Kidney epithelial cell (primary cell): ENCODE results near the gene PKLR. TPM values are rescaled to one million over a fixed set of nuclear protein-coding genes. Genes with fewer than 3 reads are reported as not detected.

ENCODE experiments used
- DNase-seq: peaks from one replicate; pipeline ENCODE4 v3.0.0-alpha.2; 2010; ENCODE audit warnings: low read depth
- H3K27me3 ChIP-seq: 2 replicates; pipeline ENCODE4 v1.6.0; 2011; ENCODE audit warnings: low read length; ENCODE audit not compliant: control insufficient read depth, insufficient read depth
- H3K36me3 ChIP-seq: 2 replicates; pipeline ENCODE4 v1.5.1; 2011; ENCODE audit warnings: low read length; ENCODE audit not compliant: control insufficient read depth, insufficient read depth
- H3K4me3 ChIP-seq: 2 replicates; pipeline ENCODE4 v1.5.1; 2011; ENCODE audit warnings: low read depth, mild to moderate bottlenecking, control low read depth, low read length
- total RNA-seq: library from RNA; depleted of rRNA; stranded (reverse); fragments of >200 nt; gene quantifications from 2 replicates; pipeline ENCODE4 v1.2.3, GENCODE V29; 2015
- TF ChIP-seq, protein P1 (sequence below): IDR thresholded peaks from 2 replicates; pipeline ENCODE4 v1.5.1; 2011; ENCODE audit warnings: mild to moderate bottlenecking, moderate library complexity, low read length, control low read depth, inconsistent platforms; ENCODE audit not compliant: insufficient read depth, poor library complexity, severe bottlenecking

Gene PKLR
- total RNA-seq, 1 donor from 2014 or later, result not detected

DNA sequence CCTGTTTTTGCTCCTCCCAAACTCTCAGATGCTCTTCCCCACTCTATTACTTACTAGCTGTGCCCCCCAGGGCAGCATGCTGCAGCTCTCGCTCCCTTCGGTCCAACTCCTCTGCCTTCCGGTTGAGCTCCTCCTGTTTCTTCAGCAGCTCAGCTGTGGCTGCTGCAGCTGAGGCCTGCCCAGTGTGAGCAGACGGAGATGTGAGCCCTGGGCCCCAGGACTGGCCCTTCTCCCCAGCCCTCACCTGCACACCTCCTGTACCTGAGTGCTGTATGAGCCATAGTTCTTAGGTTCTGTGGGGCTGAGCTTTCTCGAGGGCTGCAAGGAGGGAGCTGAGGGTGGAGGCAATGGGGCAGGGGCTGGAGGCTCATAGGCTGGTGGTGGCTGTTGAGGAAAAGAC lies 41.0 kb downstream of the PKLR start:
- no peak for DNase-seq
- H3K27me3 ChIP-seq, result no peaks in the 10 kb centered on the region
- no peak overlapping the region for H3K4me3 ChIP-seq
- TF ChIP-seq, protein P1, sequence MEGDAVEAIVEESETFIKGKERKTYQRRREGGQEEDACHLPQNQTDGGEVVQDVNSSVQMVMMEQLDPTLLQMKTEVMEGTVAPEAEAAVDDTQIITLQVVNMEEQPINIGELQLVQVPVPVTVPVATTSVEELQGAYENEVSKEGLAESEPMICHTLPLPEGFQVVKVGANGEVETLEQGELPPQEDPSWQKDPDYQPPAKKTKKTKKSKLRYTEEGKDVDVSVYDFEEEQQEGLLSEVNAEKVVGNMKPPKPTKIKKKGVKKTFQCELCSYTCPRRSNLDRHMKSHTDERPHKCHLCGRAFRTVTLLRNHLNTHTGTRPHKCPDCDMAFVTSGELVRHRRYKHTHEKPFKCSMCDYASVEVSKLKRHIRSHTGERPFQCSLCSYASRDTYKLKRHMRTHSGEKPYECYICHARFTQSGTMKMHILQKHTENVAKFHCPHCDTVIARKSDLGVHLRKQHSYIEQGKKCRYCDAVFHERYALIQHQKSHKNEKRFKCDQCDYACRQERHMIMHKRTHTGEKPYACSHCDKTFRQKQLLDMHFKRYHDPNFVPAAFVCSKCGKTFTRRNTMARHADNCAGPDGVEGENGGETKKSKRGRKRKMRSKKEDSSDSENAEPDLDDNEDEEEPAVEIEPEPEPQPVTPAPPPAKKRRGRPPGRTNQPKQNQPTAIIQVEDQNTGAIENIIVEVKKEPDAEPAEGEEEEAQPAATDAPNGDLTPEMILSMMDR, result no peak
- H3K36me3 ChIP-seq, result no peaks in the 10 kb centered on the region

DNA sequence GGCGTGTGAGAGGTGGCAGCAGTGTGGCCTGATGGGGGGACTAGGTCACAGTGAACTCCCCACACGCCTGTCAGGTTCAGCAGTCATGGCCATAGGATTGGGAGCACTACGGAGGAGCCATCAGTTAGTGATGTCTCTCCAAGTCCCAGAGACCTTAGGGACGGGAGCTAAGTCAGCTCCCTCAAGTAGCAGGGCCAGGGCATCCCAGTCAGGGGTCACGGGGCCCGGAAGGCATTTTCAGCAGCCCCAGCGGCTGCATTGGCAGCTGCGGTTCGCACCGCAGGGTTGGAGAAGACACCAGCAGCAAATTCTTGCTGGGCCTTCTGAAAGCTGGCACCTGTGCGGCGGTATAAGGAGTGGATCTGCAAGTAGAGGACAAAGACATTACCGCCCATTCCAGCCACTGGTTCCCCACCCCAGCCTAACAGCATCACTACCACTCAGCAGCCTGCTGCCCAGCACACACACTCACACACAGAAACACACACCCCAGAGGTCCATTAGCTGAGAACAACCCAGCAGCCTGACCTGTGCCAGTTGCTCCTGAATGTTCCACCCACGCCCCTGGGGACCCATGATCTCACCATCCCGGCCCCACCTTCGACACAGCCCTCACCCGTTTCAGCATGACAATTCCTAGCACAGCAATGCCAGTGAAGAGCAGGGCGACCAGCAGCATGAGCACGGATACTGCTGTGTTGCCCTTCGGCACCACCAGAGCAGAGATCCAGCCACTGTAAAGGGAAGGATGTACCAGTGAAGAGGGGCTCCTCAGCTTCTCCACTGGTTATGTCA lies 45.0 kb downstream of the PKLR start:
- Histone ChIP-seq H3K36me3 (no peaks in the 10 kb centered on the region), H3K4me3 (no peak overlapping the region), H3K27me3 (no peaks in the 10 kb centered on the region)
- TF ChIP-seq, protein P1, result no peak
- DNase-seq, result no peak

DNA sequence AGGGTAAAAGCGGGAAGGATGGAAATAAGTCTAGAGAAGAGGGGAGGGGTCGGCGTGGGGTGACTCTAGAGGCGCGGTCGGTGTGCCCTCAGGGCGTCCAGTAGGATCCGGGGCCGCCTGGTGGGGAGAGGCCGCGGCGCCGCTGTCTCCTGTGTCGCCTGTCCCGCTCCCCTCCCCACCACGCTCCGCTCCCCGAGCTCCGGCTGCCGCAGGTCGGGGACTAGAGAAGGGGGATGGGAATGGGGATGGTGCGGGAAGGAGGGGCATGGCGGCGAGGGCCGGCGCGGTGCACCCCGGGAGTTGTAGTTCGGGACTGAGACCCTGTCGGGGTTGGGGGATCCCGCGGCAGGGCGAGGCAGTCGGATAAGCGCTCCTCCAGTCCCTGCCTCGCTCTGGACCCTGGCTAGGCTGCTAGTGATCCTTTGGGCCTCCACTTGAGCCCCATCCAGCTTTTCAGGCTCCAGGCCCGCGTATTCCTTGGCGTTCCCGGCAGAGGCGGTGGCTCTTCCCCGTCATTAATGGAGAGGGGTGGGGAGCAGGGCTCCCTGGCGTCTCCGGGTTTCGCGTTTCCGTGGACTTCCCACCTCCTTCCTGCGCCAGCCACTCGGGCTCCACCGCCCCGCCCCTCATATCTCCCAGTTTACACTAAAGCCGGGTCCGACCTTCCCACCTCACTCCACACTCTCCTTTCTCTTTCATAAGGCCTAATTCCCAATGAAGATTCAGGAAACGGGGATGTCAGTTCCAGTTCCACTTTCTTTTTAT lies 45.8 kb downstream of the PKLR start, which contains the start of gene ENTREP3:
TSS of gene ENTREP3 (minus strand) at position 241 of the 765 bp plus-strand sequence. CDS start 606 bp downstream, outside the sequence.
- TF ChIP-seq, protein P1, result no peak
- DNase-seq, result peak; percentile 34
- peak within 1 kb of the TSS; percentile 80 for H3K4me3 ChIP-seq
- H3K36me3 ChIP-seq, result no peaks in the 10 kb centered on the region
- H3K27me3 ChIP-seq, result no peaks in the 10 kb centered on the region

DNA sequence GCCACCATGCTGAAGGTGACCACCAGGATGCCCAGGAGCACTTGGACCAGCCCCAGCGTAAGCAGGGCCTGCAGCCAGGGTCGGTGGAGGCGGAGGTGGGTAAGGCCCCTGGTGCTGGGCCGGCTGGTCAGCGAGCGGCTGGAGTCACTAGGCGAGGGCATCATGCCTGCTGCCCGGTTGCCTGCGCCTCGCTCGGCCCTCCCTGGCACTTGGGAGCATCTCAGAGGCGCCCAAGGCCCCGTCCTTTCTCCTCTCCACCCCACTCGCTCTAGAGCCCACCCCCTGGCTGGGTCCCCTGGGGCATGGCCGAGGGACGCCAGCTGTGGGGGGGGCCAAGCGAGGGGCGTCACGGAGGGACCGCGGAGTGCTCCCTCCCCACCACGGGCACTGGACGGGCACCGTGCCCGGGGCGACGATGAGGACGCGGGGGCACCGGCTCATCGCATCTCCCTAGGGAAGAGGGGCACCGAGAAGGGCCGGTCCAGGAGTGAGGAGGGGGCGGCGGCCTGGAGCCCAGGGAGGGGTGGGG lies 46.5 kb downstream of the PKLR start:
- no peaks in the 10 kb centered on the region for H3K27me3 ChIP-seq
- no peaks in the 10 kb centered on the region for H3K36me3 ChIP-seq
- TF ChIP-seq, protein P1, result no peak
- no peak for DNase-seq
- H3K4me3 ChIP-seq, result peak overlapping the region; percentile 80

DNA sequence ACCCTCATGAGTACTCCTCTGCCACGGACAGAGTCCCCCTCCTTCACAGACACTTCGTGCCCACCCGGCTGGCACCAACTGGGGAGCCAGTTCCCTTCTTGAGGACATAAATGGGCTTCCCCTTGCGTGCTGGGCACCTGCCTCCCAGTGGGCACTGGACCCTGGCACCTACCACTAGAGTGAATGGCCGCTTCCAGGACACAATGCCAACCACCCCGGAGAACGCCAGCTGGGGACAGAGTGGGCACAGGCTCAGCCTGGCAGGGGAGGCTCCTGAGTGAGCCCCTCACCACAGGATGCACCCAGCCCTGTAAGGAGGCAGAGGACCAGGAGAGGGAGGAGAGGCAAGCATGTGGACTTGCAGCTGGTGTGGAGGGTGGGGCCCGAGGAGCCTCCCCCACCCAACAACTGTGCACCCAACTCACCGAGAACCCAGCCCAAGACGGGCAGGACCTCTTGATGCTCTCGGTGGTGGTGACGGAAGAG lies 47.0 kb downstream of the PKLR start:
- TF ChIP-seq, protein P1, result no peak
- H3K36me3 ChIP-seq, result no peaks in the 10 kb centered on the region

More for the DNA sequence above, 47.0 kb downstream of the PKLR start:
- DNase-seq, result no peak
- peak overlapping the region; percentile 80 for H3K4me3 ChIP-seq
- H3K27me3 ChIP-seq, result no peaks in the 10 kb centered on the region
